H1 (cell line): Measurements from ENCODE around the gene PCDH9. TPM values are rescaled to one million over a fixed set of nuclear protein-coding genes. Genes with fewer than 3 reads are reported as not detected.

ENCODE experiments used
- EGR1 ChIP-seq: IDR thresholded peaks from 2 replicates; pipeline ENCODE4 v1.6.1; 2011; ENCODE audit warnings: low read depth, low read length, borderline replicate concordance
- EP300 ChIP-seq, 2 experiments: IDR thresholded peaks; 1 replicate in 1 of 2; 2 replicates in 1 of 2; pipeline ENCODE4 v1.6.1; 2011 to 2012; ENCODE audit warnings: low read depth in 2 of 2, low read length in 2 of 2, mild to moderate bottlenecking in 2 of 2, borderline replicate concordance in 1 of 2, inconsistent platforms in 1 of 2, moderate library complexity in 1 of 2
- KDM4A ChIP-seq: IDR thresholded peaks from one replicate; pipeline ENCODE4 v1.7.1; 2012; ENCODE audit warnings: low read depth, mild to moderate bottlenecking, moderate library complexity, low read length, inconsistent platforms; ENCODE audit not compliant: severe bottlenecking
- RBBP5 ChIP-seq: IDR thresholded peaks from 2 replicates; pipeline ENCODE4 v1.7.1; 2012; ENCODE audit warnings: low read depth, mild to moderate bottlenecking, inconsistent platforms, low read length, moderate library complexity, borderline replicate concordance
- SP2 ChIP-seq: IDR thresholded peaks from 2 replicates; pipeline ENCODE4 v1.6.1; 2012; ENCODE audit warnings: mild to moderate bottlenecking, low read length, inconsistent platforms
- polyA plus RNA-seq, 7 experiments: library from polyadenylated mRNA; depleted of rRNA in 3 of 7; stranded (reverse) in 5 of 7; unstranded in 2 of 7; fragments of >200 nt in 5 of 7; fragments of 200-250 nt in 2 of 7; gene quantifications; 1 replicate in 5 of 7; 2 replicates in 1 of 7; 4 replicates in 1 of 7; pipeline versions ENCODE4 v1.2.1 to v1.2.3, GENCODE V29; 2011 to 2013; ENCODE audit warnings: missing spikeins in 2 of 7, mixed read lengths in 2 of 7
- total RNA-seq: library from RNA; stranded (reverse); fragmentation: NEBNext Ultra II Directional; extraction: Animal tissue kit (Norgen Biotek cat#: 25700); gene quantifications from 2 replicates; pipeline ENCODE4 v1.2.1, GENCODE V29; 2021

The PCDH9 gene
- total and polyA plus RNA-seq, 2 of the 8 experiments (the other 6 are each of a cell fraction or from before 2014, with no cell fraction given), result 0.12 to 0.60 TPM

DNA sequence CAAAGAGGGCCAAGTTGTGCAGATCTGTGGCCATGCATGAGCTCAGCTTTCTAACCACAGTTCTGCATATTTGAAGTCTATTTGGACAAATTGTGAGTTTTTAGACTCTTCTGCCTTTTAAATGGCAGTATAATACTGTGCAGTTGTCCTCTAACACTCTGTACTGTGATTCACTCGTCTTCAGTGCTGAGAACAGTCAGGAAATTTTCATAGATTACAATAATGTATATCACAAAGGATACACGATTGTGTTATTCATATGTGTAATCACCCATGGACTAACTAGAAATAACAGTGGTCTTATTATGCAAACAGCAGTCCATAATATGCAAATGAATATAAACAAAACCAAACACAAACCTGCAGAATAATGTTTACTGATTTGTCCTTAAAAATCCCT is 259.1 kb downstream of the PCDH9 start (continued):
- TF ChIP-seq RBBP5 (no peak), KDM4A (no peak), EGR1 (no peak), SP2 (no peak), EP300 (IDR thresholded peaks at IDR 0.05; ENCODE audit: borderline replicate concordance in 1 of 2, low read depth in 2 of 2, low read length in 2 of 2) (no peak)
